ENCODE data around the gene HS3ST3B1.

GRCh38 chr17:14395255-14395654, 94.4 kb downstream of the HS3ST3B1 start:
- TF ChIP-seq POLR2AphosphoS5 (IDR thresholded peaks at IDR 0.05; ENCODE audit: low read depth) (no peak), CTCF (IDR thresholded peaks at IDR 0.05; ENCODE audit: insufficient read depth, low read length) (no peak), GABPA (IDR thresholded peaks at IDR 0.05; ENCODE audit: low read depth) (no peak), SPI1 (IDR thresholded peaks at IDR 0.05; ENCODE audit: borderline replicate concordance, low read depth) (no peak)
- TF ChIP-seq, protein P1, sequence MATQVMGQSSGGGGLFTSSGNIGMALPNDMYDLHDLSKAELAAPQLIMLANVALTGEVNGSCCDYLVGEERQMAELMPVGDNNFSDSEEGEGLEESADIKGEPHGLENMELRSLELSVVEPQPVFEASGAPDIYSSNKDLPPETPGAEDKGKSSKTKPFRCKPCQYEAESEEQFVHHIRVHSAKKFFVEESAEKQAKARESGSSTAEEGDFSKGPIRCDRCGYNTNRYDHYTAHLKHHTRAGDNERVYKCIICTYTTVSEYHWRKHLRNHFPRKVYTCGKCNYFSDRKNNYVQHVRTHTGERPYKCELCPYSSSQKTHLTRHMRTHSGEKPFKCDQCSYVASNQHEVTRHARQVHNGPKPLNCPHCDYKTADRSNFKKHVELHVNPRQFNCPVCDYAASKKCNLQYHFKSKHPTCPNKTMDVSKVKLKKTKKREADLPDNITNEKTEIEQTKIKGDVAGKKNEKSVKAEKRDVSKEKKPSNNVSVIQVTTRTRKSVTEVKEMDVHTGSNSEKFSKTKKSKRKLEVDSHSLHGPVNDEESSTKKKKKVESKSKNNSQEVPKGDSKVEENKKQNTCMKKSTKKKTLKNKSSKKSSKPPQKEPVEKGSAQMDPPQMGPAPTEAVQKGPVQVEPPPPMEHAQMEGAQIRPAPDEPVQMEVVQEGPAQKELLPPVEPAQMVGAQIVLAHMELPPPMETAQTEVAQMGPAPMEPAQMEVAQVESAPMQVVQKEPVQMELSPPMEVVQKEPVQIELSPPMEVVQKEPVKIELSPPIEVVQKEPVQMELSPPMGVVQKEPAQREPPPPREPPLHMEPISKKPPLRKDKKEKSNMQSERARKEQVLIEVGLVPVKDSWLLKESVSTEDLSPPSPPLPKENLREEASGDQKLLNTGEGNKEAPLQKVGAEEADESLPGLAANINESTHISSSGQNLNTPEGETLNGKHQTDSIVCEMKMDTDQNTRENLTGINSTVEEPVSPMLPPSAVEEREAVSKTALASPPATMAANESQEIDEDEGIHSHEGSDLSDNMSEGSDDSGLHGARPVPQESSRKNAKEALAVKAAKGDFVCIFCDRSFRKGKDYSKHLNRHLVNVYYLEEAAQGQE (IDR thresholded peaks at IDR 0.05; ENCODE audit: insufficient replicate concordance, low read depth): no peak

All from HL-60 (cell line).